SKM-1 (cell line): ENCODE measurements around the gene FKTN.

Experiments used
- DNase-seq: peaks from one replicate; lab custom pipeline; 2025; ENCODE audit not compliant: unreplicated experiment; lab: John Stamatoyannopoulos, UW

Gene FKTN

DNA sequence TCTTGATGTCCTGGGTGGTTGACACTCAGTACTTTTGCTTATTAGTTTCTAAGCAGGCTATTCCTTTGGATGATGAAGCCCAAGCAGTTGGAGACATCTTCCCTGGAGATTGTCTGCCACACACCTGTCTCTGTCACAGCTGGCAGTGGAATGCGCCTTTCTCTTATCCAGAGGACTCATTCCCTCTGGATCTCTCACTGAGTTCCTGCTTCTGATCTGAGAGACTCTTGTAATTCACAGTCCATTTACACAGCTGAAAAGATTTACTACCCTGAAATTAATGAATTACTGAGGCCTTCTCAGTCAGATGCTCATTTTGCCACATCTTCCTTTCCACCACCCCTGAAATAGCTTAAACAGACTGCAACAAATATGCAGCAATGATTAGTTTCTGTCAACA is 120.2 kb downstream of the FKTN start:
- DNase-seq = no peak

DNA sequence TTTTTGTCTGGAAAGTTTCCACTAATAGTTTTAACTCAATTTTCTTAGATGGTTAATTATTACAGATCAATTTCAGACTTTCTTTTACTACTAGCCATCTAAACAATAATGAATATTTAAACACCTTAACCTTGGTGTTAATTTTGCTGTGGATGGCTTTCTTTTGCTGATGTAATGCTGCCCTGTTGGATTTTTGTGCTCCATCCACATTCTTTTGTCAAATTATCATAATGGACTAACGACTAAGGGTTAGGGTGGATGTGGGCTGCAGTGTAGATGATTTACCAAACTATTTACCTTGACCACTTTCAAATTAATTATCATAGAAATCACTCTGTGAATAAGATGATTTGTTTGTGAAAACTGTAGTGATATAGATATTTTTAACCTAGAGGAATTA is 120.8 kb downstream of the FKTN start:
- no peak for DNase-seq

DNA sequence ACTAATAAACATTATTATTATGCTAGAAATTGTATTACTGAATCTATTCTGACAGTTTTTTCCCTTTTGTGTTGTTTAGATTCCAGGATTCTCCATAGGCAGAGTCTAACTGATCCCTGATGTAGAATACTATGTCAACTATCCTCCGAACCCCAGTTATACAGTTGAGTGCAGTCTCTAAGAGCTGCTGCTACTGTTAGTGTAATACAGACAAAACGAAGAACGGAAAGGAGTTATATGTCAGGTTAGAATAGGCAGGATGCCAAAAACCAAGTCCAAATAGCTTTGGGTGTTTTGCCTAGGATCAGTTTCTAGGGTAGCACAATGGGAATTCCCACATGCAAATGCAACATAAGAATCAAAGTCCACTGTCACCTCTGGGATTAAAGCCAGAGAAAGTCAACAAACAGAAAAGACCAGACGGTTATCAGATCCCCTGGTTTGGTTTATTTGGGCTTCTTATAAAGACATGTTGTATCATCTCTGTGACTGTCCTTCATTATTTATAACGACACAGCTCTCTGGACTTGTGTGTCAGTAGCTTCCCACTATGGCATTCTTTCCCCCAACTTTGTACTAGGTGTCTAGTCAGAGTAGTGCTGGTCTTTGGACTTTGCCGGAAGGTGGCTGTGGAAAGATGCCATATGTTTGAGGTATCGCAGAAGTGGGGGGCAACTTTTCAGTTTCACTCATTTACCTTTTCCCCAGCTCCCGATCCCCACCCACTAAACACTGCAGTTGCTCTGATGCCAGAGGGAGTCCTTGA is 121.5 kb downstream of the FKTN start:
- no peak for DNase-seq

DNA sequence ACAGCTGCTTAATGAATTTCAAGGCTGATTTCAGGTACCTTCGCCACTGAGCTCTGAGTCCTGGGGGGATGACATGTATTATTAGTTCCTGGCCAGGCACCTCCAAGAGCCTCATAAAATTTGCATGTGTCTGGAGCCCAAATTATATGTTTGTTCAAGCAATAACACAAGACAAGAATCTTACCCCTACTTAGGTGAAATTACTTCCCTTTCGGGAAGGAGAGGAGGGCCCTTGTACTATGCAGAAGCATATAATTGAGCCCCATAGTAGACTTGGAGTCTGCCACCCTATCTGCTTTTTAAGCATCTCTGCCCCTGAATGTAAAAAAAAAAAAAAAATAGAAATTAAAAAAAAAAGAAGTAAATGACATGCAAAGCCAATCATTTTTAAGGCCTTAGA is 123.4 kb downstream of the FKTN start:
- DNase-seq = no peak

DNA sequence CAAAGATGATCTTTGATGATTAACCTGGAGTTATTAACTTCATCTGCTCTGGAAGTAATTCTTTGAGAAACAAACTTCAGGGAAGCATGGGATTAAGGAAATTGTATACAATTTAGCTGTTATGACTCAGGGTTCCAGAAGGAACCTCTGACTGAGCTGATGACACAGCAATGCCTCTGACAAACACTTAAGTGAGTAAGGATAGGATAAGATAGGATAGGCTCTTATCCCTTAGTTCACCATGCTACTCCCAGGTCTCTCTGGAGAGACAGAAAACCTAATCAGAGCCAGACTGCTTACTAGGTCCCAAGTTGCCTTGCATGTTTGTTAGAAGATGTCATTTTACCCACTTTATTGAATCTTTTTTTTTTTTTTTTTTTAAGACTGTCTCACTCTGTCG is 123.8 kb downstream of the FKTN start:
- no peak for DNase-seq

DNA sequence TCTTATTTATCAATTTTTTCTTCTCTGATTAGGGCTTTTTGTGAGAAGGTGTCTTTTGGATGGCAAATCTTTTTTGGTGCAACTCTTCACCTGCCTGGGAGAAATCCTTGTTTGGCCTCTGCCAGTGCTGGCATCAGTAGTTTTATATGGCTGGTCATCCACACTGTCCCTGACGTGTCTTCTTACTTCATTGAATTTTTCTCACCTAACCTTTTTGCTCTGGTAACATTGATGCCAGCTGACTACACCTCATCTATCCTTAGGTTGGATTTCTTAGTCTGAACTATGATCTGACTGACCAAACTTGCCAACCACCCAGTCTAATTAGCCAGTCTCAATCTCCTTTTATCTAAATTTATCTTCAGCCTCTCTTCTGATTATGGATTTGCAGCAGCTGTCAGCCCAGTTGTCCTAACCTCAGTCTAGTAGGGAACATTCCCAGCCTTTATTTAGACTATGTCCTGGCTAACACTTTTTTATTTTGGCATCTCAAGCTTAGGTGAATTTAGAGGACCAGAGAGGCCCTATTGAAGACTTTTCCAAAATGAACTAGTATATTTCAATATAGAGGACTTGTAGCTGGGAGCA is 125.9 kb downstream of the FKTN start:
- no peak for DNase-seq

DNA sequence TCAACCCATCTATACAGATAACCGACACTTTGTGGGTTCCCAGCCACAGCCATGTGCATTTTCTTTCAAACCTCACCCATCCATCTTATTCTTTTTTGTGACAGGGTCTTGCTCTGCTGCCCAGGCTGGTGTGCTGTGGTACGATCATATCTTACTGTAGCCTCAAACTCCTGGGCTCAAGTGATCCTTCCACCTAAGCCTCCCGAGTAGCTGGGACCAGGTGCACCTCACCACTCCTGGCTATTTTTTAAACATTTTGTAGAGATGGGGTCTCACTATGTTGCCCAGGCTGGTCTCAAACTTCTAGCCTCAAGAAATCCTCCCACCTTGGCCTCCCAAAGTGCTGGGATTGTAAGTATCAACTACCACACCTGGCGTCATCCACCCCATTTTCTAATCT is 129.0 kb downstream of the FKTN start:
- no peak for DNase-seq
